Measurements from ENCODE around the gene AMELX.

The AMELX gene

DNA sequence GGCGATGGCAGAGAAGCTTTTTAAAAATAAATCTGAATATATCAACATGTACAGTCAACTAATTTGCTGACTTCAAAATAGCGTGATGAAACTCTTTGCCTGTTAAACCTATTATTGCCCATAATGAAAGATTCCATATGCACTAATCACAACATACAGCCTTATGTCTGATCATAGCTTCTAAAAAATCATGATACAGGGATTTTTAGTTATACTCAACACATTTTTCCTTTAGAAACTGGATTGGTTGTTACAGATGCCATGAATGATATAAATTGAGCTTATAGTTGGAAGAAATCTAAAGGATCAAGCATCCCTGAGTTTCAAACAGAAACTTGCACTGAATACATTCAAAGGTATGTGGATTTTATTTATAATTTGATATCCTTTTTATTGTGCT, at the start of gene AMELX:
TSS of gene AMELX (plus strand) at position 301 of the 400 bp plus-strand sequence. CDS start 1,376 bp downstream, outside the sequence.
- ATAC-seq = no peak
- DNase-seq = no peak

GRCh38 chrX:11244636-11245035, 48.6 kb upstream of the AMELX start:
- ATAC-seq (no peak), DNase-seq (no peak)

GRCh38 chrX:11254417-11255109, 38.6 kb upstream of the AMELX start:
- DNase-seq = no peak

GRCh38 chrX:11257290-11257689, 35.9 kb upstream of the AMELX start:
- no peak for DNase-seq
- ATAC-seq = no peak

More at GRCh38 chrX:11254417-11255109, 38.6 kb upstream of the AMELX start:
- ATAC-seq = no peak

- DNase-seq (no peak), ATAC-seq (no peak)
Measured at GRCh38 chrX:11257711-11258110, 35.5 kb upstream of the AMELX start.

GRCh38 chrX:11259437-11259836, 33.8 kb upstream of the AMELX start:
- ATAC-seq (no peak), DNase-seq (no peak)

- DNase-seq = no peak
- ATAC-seq = no peak
Measured at GRCh38 chrX:11261260-11261659, 32.0 kb upstream of the AMELX start.

DNA sequence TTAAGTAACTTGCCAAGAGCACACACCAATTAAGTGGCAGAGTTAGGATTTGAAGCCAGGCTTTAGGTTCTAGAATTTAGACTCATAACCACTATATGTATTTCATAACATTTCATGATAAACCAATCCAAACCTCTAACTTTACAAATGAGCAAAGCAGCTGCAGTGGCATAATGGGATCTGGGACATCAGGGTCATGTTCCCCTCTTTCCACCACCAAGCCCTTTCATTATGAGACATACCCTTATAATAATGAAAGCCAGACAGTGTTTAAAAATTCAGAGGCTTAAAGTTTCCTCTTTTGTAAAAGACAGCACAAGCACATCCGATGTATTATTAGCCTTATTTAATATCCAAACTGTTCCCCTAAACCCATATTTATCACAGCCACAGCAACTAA, 28.3 kb upstream of the AMELX start:
- DNase-seq (no peak), ATAC-seq (no peak)

- DNase-seq (no peak), ATAC-seq (no peak)
Measured at GRCh38 chrX:11265352-11265751, 27.9 kb upstream of the AMELX start.

DNA sequence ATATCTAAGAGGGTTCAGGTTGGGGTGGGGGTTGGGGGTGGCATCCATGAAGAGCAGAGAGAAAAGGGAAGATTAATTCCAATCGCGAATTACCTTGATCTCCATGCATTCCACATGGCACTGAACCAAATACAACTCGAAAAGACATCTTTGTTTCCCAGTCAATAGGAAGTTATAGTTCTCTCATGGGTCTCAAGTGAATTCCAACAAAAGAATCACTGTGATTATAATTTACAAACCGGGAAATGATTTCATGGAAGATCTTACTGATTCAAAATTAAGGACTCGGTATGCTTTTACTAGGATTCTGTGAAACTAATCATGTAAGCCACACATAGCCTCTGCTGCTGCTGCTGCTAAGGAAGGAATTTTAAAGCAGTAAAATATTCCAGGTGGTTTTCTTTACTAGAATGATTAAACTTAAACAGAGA, 26.6 kb upstream of the AMELX start:
- DNase-seq = no peak
- ATAC-seq = no peak

DNA sequence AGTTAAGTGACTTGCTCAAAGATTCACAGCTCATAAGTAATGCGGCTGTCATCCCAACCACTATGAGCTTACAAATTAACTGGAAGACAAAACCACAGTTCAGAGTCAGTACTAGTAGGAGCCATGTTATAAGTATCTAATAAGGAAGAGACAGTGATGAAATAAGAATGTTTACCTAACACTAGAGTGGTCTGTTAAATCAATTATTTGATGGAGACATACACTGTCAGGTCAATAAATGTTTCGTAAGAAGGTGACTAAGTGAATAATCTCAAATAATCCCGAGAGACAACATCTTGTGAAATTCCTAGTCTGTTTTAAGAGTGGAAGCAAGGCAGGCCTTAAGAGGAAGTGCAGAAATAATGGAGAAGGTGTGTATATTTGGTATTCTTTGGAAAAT, 25.8 kb upstream of the AMELX start:
- no peak for DNase-seq
- no peak for ATAC-seq

DNA sequence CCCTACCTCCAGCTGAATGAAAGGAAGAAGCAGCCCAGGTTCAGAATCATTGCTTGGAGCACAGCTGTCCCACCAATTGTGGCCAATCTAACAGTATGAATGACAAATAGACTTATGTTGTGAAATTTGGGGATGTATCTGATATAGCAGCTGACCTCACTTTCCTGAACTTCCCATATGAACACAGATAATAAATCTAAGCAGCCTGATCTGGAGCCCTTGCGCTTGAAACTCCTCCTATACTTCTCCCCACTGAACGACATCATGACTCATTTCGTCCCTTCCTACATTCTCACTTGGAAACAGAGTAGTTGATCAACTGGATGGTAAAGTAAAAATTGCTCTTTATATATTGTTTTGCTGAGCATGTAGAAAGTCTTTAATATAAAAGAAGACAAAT, 24.2 kb upstream of the AMELX start:
- no peak for ATAC-seq
- no peak for DNase-seq

DNA sequence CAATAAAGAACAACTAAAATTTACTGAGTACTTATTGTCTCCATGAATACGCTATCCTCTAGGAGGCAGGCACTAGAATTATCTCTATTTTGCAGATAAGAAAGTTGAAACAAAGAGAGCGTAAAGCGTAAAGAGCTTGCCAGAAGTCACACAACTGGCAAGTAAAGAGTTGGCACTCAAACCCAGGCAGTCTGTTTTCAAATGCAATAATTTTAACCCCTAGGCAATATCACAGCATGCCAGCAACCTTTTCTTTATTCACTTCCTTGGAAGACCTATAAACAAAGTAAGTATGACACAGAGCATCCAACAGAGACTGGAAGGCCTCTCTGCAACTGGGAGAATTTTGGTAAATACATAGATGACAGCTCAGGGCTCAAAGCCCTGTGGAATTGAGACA, 23.2 kb upstream of the AMELX start:
- ATAC-seq = no peak
- no peak for DNase-seq

GRCh38 chrX:11272290-11272689, 20.9 kb upstream of the AMELX start:
- DNase-seq (no peak), ATAC-seq (no peak)

DNA sequence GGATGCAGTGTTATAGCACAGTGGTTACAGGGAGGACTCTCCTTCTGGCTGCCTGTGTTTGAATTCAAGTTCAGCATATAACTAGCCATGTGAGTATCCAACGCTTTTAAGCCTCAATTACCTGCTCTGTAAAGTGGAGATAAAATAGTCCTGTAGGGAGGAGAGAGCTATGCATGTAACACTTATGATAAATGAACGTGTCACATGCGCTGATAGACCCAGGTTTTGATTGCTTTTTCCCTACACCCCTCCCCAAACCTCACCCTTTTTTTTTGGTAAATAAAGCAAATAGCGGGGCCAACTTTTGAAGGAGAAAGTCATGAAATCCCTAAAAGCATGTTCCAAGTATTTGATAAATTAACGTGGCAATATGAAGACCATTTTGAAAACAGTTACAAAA, 20.4 kb upstream of the AMELX start:
- DNase-seq (no peak), ATAC-seq (no peak)

- no peak for DNase-seq
- ATAC-seq = no peak
Measured at GRCh38 chrX:11273544-11273943, 19.7 kb upstream of the AMELX start.

GRCh38 chrX:11282043-11282442, 11.2 kb upstream of the AMELX start:
- ATAC-seq = no peak

DNA sequence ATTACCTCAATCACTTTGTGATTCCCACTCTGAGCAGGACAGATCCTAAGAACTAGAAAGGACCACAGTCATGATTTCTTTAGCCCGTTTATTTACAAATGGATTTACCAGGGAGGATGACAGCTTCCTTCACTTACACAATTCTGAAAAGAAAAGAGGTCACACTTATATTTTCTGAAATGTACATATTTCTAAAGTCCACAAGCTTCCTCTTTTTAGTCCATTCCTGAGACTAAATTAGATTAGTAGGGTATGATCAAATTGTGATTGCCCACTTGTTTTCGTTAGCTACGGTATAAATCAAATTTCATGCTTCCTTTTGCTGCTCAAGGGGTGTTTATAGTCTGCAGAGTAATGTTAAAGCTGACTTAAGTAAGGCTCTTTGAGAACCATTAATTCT, 7.6 kb upstream of the AMELX start:
- ATAC-seq (no peak), DNase-seq (no peak)

More at GRCh38 chrX:11282043-11282442, 11.2 kb upstream of the AMELX start:
- no peak for DNase-seq

DNA sequence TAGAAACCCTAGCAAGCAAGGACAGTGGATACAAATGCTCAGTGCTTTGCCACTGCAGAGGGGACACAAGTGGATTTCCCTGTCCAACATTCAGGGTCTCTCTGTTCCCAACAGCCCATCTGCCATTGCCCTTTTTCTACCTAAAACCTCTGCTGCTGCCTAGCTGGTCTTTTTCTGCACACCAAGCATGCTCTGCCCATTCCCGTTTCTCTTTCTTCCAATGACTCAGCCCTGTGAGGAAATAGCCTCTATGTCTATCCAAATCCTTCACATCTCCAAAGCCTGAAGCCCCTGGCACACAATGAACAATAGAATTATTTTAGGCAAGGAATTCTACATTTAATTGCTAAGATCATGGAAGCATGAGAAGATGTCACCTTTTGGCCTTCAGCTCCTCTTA, 5.7 kb upstream of the AMELX start:
- no peak for ATAC-seq
- no peak for DNase-seq

DNA sequence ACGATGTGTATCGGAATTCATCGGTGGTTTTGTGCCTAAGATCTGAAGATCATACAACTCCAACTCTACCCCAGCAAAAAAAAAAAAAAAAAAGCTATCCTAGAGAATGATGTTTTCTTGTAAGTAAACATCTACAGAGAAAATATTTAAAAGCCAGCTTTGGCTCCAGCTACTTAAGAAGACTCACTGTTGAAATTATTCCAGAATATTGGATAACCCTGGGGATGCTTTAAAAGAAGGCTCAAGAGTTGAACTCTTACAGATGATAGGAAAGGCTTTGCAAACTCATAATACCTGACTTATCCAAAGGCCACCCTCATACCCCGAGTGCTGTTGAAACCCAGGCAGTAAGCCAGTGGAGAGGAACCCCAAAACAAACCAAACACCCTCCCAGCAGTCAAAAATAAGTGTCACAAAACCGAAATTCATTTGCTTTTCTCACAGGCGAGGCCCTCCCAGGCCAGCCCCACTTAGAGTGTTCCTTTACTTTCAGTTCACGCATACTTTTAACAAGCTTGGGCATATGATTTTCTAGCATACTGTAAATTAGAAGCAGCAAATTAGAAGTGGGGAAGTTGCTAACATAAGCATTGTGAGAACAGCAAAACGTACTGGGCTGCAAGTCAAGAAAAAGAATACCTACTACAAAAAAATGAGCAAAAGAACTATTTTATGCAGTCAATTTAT, 2.7 kb upstream of the AMELX start:
- no peak for DNase-seq
- no peak for ATAC-seq

- no peak for DNase-seq
- no peak for ATAC-seq
Measured at GRCh38 chrX:11296051-11296450, 2.8 kb downstream of the AMELX start.

DNA sequence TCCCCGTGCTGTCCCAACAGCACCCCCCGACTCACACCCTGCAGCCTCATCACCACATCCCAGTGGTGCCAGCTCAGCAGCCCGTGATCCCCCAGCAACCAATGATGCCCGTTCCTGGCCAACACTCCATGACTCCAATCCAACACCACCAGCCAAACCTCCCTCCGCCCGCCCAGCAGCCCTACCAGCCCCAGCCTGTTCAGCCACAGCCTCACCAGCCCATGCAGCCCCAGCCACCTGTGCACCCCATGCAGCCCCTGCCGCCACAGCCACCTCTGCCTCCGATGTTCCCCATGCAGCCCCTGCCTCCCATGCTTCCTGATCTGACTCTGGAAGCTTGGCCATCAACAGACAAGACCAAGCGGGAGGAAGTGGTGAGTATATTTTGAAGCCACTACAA, 5.4 kb downstream of the AMELX start:
- DNase-seq (no peak), ATAC-seq (no peak)

DNA sequence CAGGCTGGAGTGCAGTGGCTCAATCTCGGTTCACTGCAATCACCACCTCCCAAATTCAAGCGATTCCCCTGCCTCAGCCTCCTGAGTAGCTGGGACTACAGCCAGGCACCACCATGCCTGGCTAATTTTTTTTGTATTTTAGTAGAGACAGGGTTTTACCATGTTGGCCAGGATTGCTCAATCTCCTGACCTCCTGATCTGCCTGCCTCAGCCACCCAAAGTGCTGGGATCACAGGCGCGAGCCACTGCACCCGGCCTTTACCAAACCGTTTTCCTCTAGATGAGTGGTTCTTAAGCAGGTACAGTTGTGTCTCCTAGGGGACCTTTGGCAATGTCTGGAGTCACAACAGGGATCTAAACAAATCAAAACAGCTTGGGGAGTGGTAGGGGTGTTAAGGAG, 11.6 kb downstream of the AMELX start:
- ATAC-seq (no peak), DNase-seq (no peak)

GRCh38 chrX:11305641-11306040, 12.4 kb downstream of the AMELX start:
- DNase-seq (no peak), ATAC-seq (no peak)
